Ishikawa (cell line): ENCODE measurements around the gene SQSTM1.

ENCODE experiments used
- CEBPB ChIP-seq: IDR thresholded peaks from 2 replicates; pipeline ENCODE4 v1.6.1; 2012
- CREB1 ChIP-seq: IDR thresholded peaks from 2 replicates; pipeline ENCODE4 v1.6.1; 2012; ENCODE audit warnings: low read depth
- EGR1 ChIP-seq: IDR thresholded peaks from 2 replicates; pipeline ENCODE4 v1.6.1; 2012
- EP300 ChIP-seq: IDR thresholded peaks from 2 replicates; pipeline ENCODE4 v1.6.1; 2012; ENCODE audit warnings: borderline replicate concordance
- FOXM1 ChIP-seq: IDR thresholded peaks from 2 replicates; pipeline ENCODE4 v1.6.1; 2012; ENCODE audit warnings: low read depth, borderline replicate concordance
- NFIC ChIP-seq: IDR thresholded peaks from 2 replicates; pipeline ENCODE4 v1.6.1; 2012
- RAD21 ChIP-seq: IDR thresholded peaks from 2 replicates; pipeline ENCODE4 v1.6.1; 2012; ENCODE audit warnings: low read depth
- REST ChIP-seq: IDR thresholded peaks from 2 replicates; pipeline ENCODE4 v1.6.1; 2012; ENCODE audit warnings: low read depth, mild to moderate bottlenecking
- TAF1 ChIP-seq: IDR thresholded peaks from 2 replicates; pipeline ENCODE4 v1.6.1; 2012; ENCODE audit warnings: low read depth, mild to moderate bottlenecking
- TCF12 ChIP-seq: IDR thresholded peaks from 2 replicates; pipeline ENCODE4 v1.6.1; 2012; ENCODE audit warnings: low read depth
- TEAD4 ChIP-seq: IDR thresholded peaks from 2 replicates; pipeline ENCODE4 v1.6.1; 2012
- USF1 ChIP-seq: IDR thresholded peaks from 2 replicates; pipeline ENCODE4 v1.6.1; 2012
- YY1 ChIP-seq: IDR thresholded peaks from 2 replicates; pipeline ENCODE4 v1.6.1; 2012; ENCODE audit warnings: low read depth
- ZBTB7A ChIP-seq: IDR thresholded peaks from 2 replicates; pipeline ENCODE4 v1.6.1; 2012; ENCODE audit warnings: low read depth
- TF ChIP-seq, protein P1 (sequence below): IDR thresholded peaks from 2 replicates; pipeline ENCODE4 v1.6.1; 2012

Gene SQSTM1

DNA sequence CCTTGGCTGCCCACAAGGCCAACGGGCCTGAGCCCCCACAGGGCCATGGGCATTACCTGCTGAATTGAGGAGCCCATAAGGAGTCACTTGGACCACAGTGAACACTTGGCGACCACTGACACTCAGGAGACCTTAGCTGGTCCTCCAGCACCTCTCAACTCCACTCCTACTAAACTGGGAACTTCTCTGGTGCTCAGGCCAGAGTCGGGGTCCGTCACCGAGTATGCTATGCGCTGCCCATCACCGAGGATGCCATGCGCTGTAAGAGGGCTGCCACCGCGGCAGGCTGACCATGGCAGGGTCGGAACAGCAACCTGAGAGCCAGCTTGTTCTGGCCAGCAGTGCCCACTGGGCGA is 600 bp upstream of the SQSTM1 start:
- TF ChIP-seq TAF1 (no peak), TEAD4 (no peak), TCF12 (no peak), EP300 (no peak), NFIC (no peak), YY1 (no peak), FOXM1 (no peak), CREB1 (no peak), USF1 (no peak), RAD21 (no peak), ZBTB7A (no peak), CEBPB (no peak), EGR1 (no peak), REST (no peak)
- TF ChIP-seq, protein P1, sequence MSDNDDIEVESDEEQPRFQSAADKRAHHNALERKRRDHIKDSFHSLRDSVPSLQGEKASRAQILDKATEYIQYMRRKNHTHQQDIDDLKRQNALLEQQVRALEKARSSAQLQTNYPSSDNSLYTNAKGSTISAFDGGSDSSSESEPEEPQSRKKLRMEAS, result no peak

- TF ChIP-seq TCF12 (peak; percentile 68), RAD21 (peak; percentile 1; the same call in 1 of the 2 replicates), FOXM1 (0 out of 2 replicates have a peak, but pooled peaks have one; percentile 20), TEAD4 (peak; percentile 3; the same call in 1 of the 2 replicates), EGR1 (0 out of 2 replicates have a peak, but pooled peaks have one; percentile 12), ZBTB7A (no peak), TAF1 (peak; percentile 67; the same call in 1 of the 2 replicates), CREB1 (peak; percentile 46; the same call in 1 of the 2 replicates), REST (no peak), NFIC (peak; percentile 87), USF1 (no peak; the same call in none of the 2 replicates), EP300 (peak; percentile 36; the same call in 1 of the 2 replicates), CEBPB (0 out of 2 replicates have a peak, but pooled peaks have one; percentile 7), YY1 (peak; percentile 53; the same call in 1 of the 2 replicates)
- TF ChIP-seq, protein P1, result peak; percentile 72
Measured at GRCh38 chr5:179821298-179822058, 773 bp downstream of the SQSTM1 start.

- TF ChIP-seq NFIC (no peak), REST (no peak), YY1 (no peak), EP300 (no peak), ZBTB7A (no peak), EGR1 (no peak), TCF12 (no peak), CEBPB (no peak), USF1 (no peak), RAD21 (no peak), CREB1 (no peak)
- TF ChIP-seq, protein P1, result no peak
Measured at GRCh38 chr5:179822059-179822432, 1.3 kb downstream of the SQSTM1 start.
